Omental fat pad (tissue), 4 donors: Measurements from ENCODE around the gene CPXM2. TPM values are rescaled to one million over a fixed set of nuclear protein-coding genes. Genes with fewer than 3 reads are reported as not detected.

Source experiments
- ATAC-seq: fragments of 150-250 bp; one replicate; pipeline ENCODE4 v1.9.1; 2016; ENCODE audit warnings: mild to moderate bottlenecking, moderate library complexity; ENCODE audit not compliant: low FRiP score
- DNase-seq: peaks from one replicate; pipeline ENCODE4 v3.0.0-alpha.2; 2019; ENCODE audit warnings: low spot score
- total RNA-seq, 4 donors: library from RNA; depleted of rRNA; stranded (reverse); fragments of >200 nt; gene quantifications; one replicate each; pipeline ENCODE4 v1.1.0, GENCODE V29; 2016
- TF ChIP-seq, protein P1 (sequence below), 3 donors: fragments of 450-650 bp; IDR thresholded peaks; one replicate each; pipeline ENCODE4 v1.5.1; 2016 to 2017; ENCODE audit warnings: antibody characterized with exemption in 3 of 3, mild to moderate bottlenecking in 3 of 3, moderate library complexity in 2 of 3

Gene CPXM2
- total RNA-seq, 4 donors from 2014 or later: 7.3 to 19.2 (median 16.6) TPM

GRCh38 chr10:123855008-123855684, 36.5 kb downstream of the CPXM2 start:
- DNase-seq (no peak), ATAC-seq (no peak)
- TF ChIP-seq, protein P1, sequence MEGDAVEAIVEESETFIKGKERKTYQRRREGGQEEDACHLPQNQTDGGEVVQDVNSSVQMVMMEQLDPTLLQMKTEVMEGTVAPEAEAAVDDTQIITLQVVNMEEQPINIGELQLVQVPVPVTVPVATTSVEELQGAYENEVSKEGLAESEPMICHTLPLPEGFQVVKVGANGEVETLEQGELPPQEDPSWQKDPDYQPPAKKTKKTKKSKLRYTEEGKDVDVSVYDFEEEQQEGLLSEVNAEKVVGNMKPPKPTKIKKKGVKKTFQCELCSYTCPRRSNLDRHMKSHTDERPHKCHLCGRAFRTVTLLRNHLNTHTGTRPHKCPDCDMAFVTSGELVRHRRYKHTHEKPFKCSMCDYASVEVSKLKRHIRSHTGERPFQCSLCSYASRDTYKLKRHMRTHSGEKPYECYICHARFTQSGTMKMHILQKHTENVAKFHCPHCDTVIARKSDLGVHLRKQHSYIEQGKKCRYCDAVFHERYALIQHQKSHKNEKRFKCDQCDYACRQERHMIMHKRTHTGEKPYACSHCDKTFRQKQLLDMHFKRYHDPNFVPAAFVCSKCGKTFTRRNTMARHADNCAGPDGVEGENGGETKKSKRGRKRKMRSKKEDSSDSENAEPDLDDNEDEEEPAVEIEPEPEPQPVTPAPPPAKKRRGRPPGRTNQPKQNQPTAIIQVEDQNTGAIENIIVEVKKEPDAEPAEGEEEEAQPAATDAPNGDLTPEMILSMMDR (IDR thresholded peaks at IDR 0.05): no peak

- no peak for DNase-seq
- no peak for ATAC-seq
- TF ChIP-seq, protein P1 (IDR thresholded peaks at IDR 0.05): no peak
These were observed 37.1 kb downstream of the CPXM2 start for GRCh38 chr10:123854498-123854897.

GRCh38 chr10:123854003-123854402, 37.6 kb downstream of the CPXM2 start:
- ATAC-seq: no peak
- TF ChIP-seq, protein P1 (IDR thresholded peaks at IDR 0.05): no peak

DNA sequence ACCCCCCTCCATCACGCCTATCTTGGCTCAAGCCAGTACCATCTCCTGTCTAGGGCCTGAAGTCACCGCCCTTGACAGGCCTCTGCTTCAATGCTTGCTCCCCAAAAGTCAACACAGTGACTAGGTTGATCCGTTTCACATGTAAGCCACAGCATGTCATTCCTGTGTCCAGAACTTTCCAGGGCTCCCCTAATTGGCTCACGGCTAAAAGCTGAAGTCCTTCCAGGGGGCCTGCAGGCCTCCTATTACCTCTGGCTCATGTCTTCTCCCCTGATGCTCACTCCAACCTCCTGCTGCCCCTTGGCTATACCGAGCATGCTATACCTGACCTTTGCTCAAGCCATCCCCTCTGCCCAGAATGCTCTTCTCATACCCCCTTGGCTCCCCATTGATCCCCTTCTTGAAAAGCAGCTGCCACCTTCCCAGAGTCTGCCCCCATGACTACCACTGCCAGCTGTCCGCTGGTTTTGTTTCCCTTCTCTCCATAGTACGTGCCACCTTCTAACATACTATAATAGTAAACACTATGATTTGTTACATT, 39.1 kb downstream of the CPXM2 start:
- ATAC-seq (no peak), DNase-seq (no peak)
- TF ChIP-seq, protein P1 (IDR thresholded peaks at IDR 0.05): no peak

More at GRCh38 chr10:123854003-123854402, 37.6 kb downstream of the CPXM2 start:
- no peak for DNase-seq

DNA sequence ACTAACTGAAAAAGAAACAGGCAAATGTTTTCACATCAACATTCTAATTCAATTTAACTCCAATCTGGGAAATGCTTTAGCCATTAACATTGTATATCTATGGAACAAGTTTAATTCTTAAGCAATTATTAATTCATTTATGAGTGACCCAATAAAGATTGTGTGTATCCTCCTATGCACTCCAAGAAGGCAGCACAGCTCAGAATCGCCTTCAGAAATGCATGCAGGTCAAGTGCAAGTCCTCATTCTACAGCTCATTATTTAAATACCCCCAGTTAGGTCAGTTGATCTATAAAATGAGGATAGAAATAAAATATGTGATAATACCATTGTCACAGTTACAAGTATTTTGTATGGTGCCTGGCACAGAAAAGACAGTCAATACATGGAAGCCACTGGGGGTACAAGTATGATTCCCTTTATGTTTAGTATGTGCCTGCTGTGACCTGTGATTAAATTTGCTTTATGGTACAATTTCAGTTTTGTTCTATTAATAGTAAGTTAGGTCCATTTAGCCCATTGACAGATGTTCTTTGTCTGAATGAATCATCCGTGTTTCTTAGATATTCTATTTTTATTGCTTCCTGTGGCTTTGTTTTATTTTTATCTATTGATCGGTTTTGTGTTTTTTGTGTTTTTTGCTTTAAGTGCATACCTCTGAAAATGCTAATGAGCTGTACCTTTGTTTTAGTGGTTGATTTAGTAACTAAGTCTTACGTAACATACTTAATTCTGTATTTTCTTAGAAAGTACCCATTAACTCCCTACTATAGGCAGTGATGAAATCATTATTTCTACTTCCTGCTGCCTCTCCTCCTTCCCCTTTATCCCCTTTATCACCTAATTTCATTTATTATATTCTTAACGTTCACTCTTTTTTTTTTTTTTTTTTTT, 42.8 kb downstream of the CPXM2 start:
- no peak for ATAC-seq
- no peak for DNase-seq
- TF ChIP-seq, protein P1 (IDR thresholded peaks at IDR 0.05): no peak

GRCh38 chr10:123847686-123848432, 43.7 kb downstream of the CPXM2 start:
- DNase-seq: no peak
- ATAC-seq: peak; percentile 23
- TF ChIP-seq, protein P1 (IDR thresholded peaks at IDR 0.05): no peak
